ENCODE measurements around the gene AFF2.

The AFF2 gene

DNA sequence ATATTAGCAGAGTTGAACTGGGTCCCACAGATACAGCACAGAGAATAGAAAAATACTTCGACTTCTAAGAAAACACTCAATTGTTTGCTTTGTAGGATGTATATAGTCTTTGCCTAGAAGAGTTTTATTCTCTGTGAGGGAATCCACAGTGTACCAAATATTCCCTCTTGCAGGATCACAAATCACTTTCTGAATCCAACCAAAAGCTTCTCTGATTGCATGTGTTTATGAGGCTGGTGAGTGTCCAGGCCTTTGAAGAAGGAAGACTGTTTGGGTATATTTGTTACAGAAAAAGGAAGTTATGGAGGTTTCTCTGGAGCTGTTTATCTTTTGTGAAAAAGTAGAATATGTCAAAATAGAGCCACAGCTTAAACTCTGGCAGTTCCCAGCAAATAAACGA, 423.2 kb downstream of the AFF2 start:
- no peak for ATAC-seq
- Mint-ChIP-seq H3K36me3 (ENCODE audit: low read depth) (no peaks in the 10 kb centered on the region), H3K27ac (no peak overlapping the region), H3K27me3 (no peaks in the 10 kb centered on the region), H3K4me1 (no peaks in the 10 kb centered on the region), H3K4me3 (no peak overlapping the region), H3K9me3 (no peaks in the 10 kb centered on the region)
- DNase-seq: no peak

DNA sequence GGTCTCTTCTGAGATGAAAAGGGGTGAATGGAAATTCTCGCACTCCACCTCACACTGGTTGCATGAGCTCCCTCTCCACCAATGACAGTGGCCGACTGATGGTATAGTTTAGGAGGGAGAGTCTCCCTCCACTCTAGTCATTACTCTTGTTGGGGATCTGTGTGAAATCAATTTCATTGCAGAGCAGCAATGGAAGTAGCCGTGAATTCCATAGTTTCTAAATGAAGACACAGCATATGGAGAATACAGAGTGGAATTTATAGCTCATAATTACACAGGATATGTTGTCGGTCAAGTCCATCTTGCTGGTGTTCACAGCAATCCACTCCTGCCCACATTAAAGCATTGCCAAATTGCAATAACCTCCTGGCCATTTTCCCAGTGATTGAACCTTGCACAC, 426.0 kb downstream of the AFF2 start:
- Mint-ChIP-seq H3K4me1 (no peaks in the 10 kb centered on the region), H3K27me3 (no peaks in the 10 kb centered on the region), H3K4me3 (no peak overlapping the region), H3K27ac (no peak overlapping the region), H3K9me3 (no peaks in the 10 kb centered on the region), H3K36me3 (ENCODE audit: low read depth) (no peaks in the 10 kb centered on the region)
- DNase-seq: no peak
- ATAC-seq: no peak

DNA sequence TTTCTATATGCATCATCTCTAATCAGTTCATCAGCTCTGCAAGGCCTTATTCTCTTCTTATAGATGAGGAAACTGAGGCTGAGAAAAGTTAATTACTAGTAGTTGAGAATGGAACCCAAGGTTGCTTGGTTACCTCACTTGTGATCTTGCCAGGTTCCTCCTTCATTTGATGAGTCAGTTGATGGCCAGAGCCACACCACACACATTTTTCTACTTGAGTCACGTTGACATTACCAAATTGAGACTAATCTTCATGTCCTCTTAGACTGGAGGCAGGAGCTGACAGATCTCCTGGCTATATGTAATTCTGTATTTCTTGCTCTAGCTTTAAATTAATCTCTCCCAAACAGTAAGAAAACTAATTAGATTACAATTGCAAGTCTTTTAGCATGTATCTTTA, 428.4 kb downstream of the AFF2 start:
- DNase-seq: no peak
- Mint-ChIP-seq H3K4me3 (no peak overlapping the region), H3K27ac (no peak overlapping the region), H3K4me1 (no peaks in the 10 kb centered on the region), H3K27me3 (no peaks in the 10 kb centered on the region), H3K36me3 (ENCODE audit: low read depth) (no peaks in the 10 kb centered on the region), H3K9me3 (no peaks in the 10 kb centered on the region)
- ATAC-seq: no peak

GRCh38 chrX:148929686-148930085, 429.3 kb downstream of the AFF2 start:
- no peaks in the 10 kb centered on the region for H3K9me3 Mint-ChIP-seq
- H3K27me3 Mint-ChIP-seq: no peaks in the 10 kb centered on the region
- ATAC-seq (no peak), DNase-seq (no peak)
- no peaks in the 10 kb centered on the region for H3K36me3 Mint-ChIP-seq (ENCODE audit: low read depth)
- H3K4me1 Mint-ChIP-seq: no peaks in the 10 kb centered on the region
- H3K27ac Mint-ChIP-seq: no peak overlapping the region
- H3K4me3 Mint-ChIP-seq: no peak overlapping the region

DNA sequence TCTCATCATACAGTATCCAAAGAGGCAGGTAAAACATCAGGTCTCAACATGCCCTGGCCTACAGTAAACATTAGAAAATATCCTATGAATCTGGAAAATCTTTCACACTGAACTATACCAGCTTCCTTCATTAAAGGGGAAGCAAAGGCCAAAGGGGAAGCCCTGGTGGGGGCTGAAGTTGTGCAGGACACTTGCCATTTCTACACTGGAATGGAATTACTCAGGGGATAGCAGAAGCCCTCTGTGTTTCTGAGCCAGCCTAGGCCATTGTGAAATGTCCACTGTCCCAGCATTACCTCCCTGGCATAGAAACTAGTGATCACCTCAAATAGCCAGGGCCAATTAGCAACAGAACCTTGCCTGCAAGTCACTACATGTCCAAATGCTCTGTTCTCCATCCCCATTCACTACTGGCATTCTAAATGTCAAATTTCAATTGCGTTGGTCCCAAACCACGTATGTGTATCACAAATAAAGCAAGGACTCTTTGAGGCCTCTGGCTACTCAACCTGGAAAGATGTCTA, 429.9 kb downstream of the AFF2 start:
- Mint-ChIP-seq H3K4me1 (no peaks in the 10 kb centered on the region), H3K27ac (no peak overlapping the region), H3K4me3 (no peak overlapping the region), H3K36me3 (ENCODE audit: low read depth) (no peaks in the 10 kb centered on the region), H3K9me3 (no peaks in the 10 kb centered on the region), H3K27me3 (no peaks in the 10 kb centered on the region)
- no peak for DNase-seq
- ATAC-seq: no peak

DNA sequence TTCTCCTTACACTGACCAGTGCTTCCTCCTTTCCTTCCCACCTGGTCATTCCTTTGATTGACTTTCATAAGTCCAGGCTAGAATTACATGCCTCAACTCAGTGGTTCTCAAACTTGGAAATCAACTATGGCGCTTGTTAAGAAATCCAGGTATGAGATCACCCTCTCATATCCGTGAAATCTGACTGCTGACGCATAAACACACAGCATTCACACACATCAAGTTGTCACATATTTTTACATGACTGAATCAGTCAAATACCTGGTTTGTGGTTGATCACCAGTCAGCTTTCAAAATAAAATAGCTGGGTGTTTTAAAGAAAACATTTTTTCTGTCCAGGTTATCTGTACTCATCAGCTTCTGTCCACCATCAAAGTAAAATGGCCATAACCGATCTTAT, 433.5 kb downstream of the AFF2 start:
- no peaks in the 10 kb centered on the region for H3K27me3 Mint-ChIP-seq
- H3K4me1 Mint-ChIP-seq: no peaks in the 10 kb centered on the region
- H3K27ac Mint-ChIP-seq: no peak overlapping the region
- H3K36me3 Mint-ChIP-seq (ENCODE audit: low read depth): no peaks in the 10 kb centered on the region
- no peaks in the 10 kb centered on the region for H3K9me3 Mint-ChIP-seq
- DNase-seq (no peak), ATAC-seq (no peak)
- no peak overlapping the region for H3K4me3 Mint-ChIP-seq

DNA sequence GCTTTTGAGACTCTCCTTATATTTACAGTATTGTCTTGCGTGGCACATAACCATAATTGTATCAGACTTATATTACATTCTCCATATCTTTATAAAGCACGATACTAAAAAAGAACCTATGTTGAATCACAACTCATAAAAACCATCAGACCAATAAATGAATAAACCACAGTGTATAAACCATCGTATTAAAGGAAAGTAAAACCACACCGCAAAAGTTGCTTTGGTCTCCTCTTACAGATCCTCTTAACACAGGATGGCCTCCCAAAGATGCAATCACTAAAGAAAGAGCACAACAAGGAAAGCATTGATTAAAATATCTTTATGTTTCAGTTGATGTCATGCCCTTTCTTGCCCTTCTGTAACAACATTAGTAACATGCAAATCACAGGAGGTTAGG, 437.9 kb downstream of the AFF2 start:
- Mint-ChIP-seq H3K27ac (no peak overlapping the region), H3K4me3 (no peak overlapping the region), H3K4me1 (no peaks in the 10 kb centered on the region), H3K9me3 (no peaks in the 10 kb centered on the region), H3K27me3 (no peaks in the 10 kb centered on the region), H3K36me3 (ENCODE audit: low read depth) (no peaks in the 10 kb centered on the region)
- ATAC-seq: no peak
- DNase-seq: no peak

DNA sequence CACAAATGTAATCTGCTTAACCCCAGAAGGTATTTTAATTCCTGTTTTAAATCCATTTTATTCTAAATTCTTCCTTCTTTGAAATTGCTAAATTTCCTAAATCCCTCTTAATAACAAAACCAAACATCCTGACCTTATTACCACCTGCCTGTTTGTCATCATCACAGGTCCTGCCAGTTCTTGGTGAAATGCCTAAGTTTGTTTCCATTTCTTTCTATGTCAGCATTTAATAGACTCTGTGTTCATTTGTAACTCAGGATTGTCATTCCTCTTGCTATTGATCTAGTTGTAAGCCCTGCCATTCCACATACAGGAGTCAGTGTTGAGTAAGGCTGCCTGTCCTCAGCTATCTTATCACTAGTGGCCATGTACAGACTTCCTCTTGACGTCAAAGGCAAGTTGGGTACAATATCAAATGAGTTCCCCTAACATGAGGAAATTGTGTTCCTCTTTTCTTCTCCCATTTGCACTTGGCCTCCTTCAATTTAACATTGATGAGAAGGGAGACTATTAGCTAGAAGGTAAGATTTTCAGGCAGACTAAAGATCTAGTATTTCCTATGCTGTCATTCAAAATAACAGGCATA, 440.1 kb downstream of the AFF2 start:
- Mint-ChIP-seq H3K36me3 (ENCODE audit: low read depth) (no peaks in the 10 kb centered on the region), H3K9me3 (no peaks in the 10 kb centered on the region), H3K4me1 (no peaks in the 10 kb centered on the region), H3K27ac (no peak overlapping the region), H3K27me3 (no peaks in the 10 kb centered on the region), H3K4me3 (no peak overlapping the region)
- ATAC-seq (no peak), DNase-seq (no peak)

- H3K27ac Mint-ChIP-seq: no peak overlapping the region
- H3K36me3 Mint-ChIP-seq (ENCODE audit: low read depth): no peaks in the 10 kb centered on the region
- H3K27me3 Mint-ChIP-seq: no peaks in the 10 kb centered on the region
- H3K9me3 Mint-ChIP-seq: no peaks in the 10 kb centered on the region
- ATAC-seq: no peak
- DNase-seq: no peak
- no peaks in the 10 kb centered on the region for H3K4me1 Mint-ChIP-seq
- no peak overlapping the region for H3K4me3 Mint-ChIP-seq
These were observed 442.3 kb downstream of the AFF2 start for GRCh38 chrX:148942754-148943153.

GRCh38 chrX:148947399-148947975, 447.1 kb downstream of the AFF2 start:
- no peak for DNase-seq
- no peaks in the 10 kb centered on the region for H3K4me1 Mint-ChIP-seq

GRCh38 chrX:148956352-148956751, 455.9 kb downstream of the AFF2 start:
- no peak for ATAC-seq
- H3K9me3 Mint-ChIP-seq: no peaks in the 10 kb centered on the region
- no peak overlapping the region for H3K27ac Mint-ChIP-seq
- H3K4me3 Mint-ChIP-seq: no peak overlapping the region
- no peaks in the 10 kb centered on the region for H3K27me3 Mint-ChIP-seq
- no peaks in the 10 kb centered on the region for H3K36me3 Mint-ChIP-seq (ENCODE audit: low read depth)
- no peak for DNase-seq
- H3K4me1 Mint-ChIP-seq: no peaks in the 10 kb centered on the region

More at GRCh38 chrX:148947399-148947975, 447.1 kb downstream of the AFF2 start:
- H3K9me3 Mint-ChIP-seq: no peaks in the 10 kb centered on the region
- H3K4me3 Mint-ChIP-seq: no peak overlapping the region
- no peaks in the 10 kb centered on the region for H3K36me3 Mint-ChIP-seq (ENCODE audit: low read depth)
- no peak overlapping the region for H3K27ac Mint-ChIP-seq
- no peak for ATAC-seq
- no peaks in the 10 kb centered on the region for H3K27me3 Mint-ChIP-seq

- ATAC-seq (no peak), DNase-seq (no peak)
- H3K27ac Mint-ChIP-seq: no peak overlapping the region
- no peaks in the 10 kb centered on the region for H3K27me3 Mint-ChIP-seq
- no peak overlapping the region for H3K4me3 Mint-ChIP-seq
- no peaks in the 10 kb centered on the region for H3K9me3 Mint-ChIP-seq
- no peaks in the 10 kb centered on the region for H3K36me3 Mint-ChIP-seq (ENCODE audit: low read depth)
- H3K4me1 Mint-ChIP-seq: no peaks in the 10 kb centered on the region
These were observed 458.5 kb downstream of the AFF2 start for GRCh38 chrX:148958901-148959300.

- DNase-seq: no peak
- no peak overlapping the region for H3K27ac Mint-ChIP-seq
- H3K9me3 Mint-ChIP-seq: no peaks in the 10 kb centered on the region
- no peaks in the 10 kb centered on the region for H3K27me3 Mint-ChIP-seq
- no peak overlapping the region for H3K4me3 Mint-ChIP-seq
- no peak for ATAC-seq
- H3K4me1 Mint-ChIP-seq: no peaks in the 10 kb centered on the region
- H3K36me3 Mint-ChIP-seq (ENCODE audit: low read depth): no peaks in the 10 kb centered on the region
These were observed 459.6 kb downstream of the AFF2 start for GRCh38 chrX:148960060-148960459.

GRCh38 chrX:148961985-148962384, 461.6 kb downstream of the AFF2 start:
- Mint-ChIP-seq H3K4me3 (no peak overlapping the region), H3K27ac (no peak overlapping the region), H3K9me3 (no peaks in the 10 kb centered on the region), H3K4me1 (no peaks in the 10 kb centered on the region), H3K36me3 (ENCODE audit: low read depth) (no peaks in the 10 kb centered on the region), H3K27me3 (no peaks in the 10 kb centered on the region)
- ATAC-seq (no peak), DNase-seq (no peak)

GRCh38 chrX:148976571-148977400, 476.4 kb downstream of the AFF2 start:
- no peaks in the 10 kb centered on the region for H3K27me3 Mint-ChIP-seq

More at GRCh38 chrX:148976571-148977400, 476.4 kb downstream of the AFF2 start:
- Mint-ChIP-seq H3K4me1 (no peaks in the 10 kb centered on the region), H3K4me3 (no peak overlapping the region), H3K36me3 (ENCODE audit: low read depth) (no peaks in the 10 kb centered on the region), H3K9me3 (no peaks in the 10 kb centered on the region), H3K27ac (no peak overlapping the region)
- DNase-seq (no peak), ATAC-seq (no peak)

Data from activated naive CD8-positive, alpha-beta T cell treated with anti-CD3 and anti-CD28 coated beads, Interleukin-2, amount 50 U/mL, for 24 hours (primary cell).